ENCODE data around the gene HMSD.

HMSD gene

DNA sequence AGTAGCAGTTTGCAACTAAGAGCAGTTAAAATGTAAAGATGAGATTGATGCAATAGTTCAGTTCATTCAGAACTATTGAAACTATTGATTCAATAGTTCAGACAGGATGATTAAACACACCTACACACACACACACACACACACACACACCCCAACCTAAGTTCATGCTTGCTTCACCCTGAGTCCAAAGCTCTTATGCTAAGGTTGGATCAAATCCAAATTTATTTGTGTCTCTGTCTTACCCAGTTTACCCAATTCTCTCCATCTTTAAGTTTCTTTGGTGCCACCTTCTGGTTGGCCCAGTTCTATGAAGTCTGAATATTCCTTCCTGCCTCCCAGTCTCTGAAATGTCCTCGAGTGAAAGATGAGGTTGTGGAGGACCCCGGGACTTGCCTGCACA, 25.9 kb downstream of the HMSD start:
- peak; percentile 54 for DNase-seq (ENCODE audit: low read depth)

DNA sequence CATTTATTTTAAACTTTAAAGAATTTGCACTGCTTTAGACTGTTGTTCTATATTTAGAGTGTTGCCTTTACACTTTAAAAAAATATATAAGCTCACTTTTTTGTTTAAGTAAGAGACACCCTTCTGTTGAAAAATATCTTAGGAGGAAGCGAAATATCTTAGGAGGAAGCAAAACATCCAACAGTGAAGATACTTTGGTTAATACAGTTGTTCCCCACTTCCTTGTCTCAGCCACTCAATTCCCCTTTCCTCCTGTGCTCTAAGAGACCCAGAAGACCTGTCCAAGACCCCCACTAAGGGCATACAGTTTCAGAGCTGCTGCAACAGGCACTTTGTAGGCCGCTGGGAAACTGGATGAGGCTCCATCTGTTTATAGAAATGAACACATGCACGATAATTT, 26.5 kb downstream of the HMSD start:
- TF ChIP-seq, protein P1, sequence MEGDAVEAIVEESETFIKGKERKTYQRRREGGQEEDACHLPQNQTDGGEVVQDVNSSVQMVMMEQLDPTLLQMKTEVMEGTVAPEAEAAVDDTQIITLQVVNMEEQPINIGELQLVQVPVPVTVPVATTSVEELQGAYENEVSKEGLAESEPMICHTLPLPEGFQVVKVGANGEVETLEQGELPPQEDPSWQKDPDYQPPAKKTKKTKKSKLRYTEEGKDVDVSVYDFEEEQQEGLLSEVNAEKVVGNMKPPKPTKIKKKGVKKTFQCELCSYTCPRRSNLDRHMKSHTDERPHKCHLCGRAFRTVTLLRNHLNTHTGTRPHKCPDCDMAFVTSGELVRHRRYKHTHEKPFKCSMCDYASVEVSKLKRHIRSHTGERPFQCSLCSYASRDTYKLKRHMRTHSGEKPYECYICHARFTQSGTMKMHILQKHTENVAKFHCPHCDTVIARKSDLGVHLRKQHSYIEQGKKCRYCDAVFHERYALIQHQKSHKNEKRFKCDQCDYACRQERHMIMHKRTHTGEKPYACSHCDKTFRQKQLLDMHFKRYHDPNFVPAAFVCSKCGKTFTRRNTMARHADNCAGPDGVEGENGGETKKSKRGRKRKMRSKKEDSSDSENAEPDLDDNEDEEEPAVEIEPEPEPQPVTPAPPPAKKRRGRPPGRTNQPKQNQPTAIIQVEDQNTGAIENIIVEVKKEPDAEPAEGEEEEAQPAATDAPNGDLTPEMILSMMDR (conservative IDR thresholded peaks at IDR 0.05; ENCODE audit: control insufficient read depth, insufficient read depth, low read depth, low read length): no peak
- H3K4me3 ChIP-seq (ENCODE audit: control insufficient read depth, low read depth, low read length): no peak overlapping the region
- no peak for DNase-seq (ENCODE audit: low read depth)

More for the DNA sequence above, 25.9 kb downstream of the HMSD start:
- no peak overlapping the region for H3K4me3 ChIP-seq (ENCODE audit: control insufficient read depth, low read depth, low read length)
- TF ChIP-seq, protein P1 (conservative IDR thresholded peaks at IDR 0.05; ENCODE audit: control insufficient read depth, insufficient read depth, low read depth, low read length): peak; percentile 38

DNA sequence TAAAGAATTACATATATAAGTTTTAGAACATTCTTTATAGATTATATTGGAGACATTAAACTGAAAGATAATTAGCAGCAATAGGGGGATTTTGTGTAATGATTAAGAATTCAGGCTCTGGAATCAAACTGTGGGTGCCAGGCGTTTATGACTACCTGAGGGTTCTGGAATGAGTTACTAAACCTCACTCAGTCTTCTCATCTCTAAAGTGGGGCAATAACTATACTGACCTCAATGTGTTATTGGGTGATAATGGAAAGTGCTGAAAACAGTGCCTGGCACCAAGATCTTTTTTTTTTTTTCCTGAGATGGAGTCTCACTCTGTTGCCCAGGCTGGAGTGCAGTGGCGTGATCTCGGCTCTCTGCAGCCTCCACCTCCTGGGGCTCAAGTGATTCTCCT, 27.9 kb downstream of the HMSD start:
- no peak overlapping the region for H3K4me3 ChIP-seq (ENCODE audit: control insufficient read depth, low read depth, low read length)
- no peak for DNase-seq (ENCODE audit: low read depth)
- TF ChIP-seq, protein P1 (conservative IDR thresholded peaks at IDR 0.05; ENCODE audit: control insufficient read depth, insufficient read depth, low read depth, low read length): no peak

DNA sequence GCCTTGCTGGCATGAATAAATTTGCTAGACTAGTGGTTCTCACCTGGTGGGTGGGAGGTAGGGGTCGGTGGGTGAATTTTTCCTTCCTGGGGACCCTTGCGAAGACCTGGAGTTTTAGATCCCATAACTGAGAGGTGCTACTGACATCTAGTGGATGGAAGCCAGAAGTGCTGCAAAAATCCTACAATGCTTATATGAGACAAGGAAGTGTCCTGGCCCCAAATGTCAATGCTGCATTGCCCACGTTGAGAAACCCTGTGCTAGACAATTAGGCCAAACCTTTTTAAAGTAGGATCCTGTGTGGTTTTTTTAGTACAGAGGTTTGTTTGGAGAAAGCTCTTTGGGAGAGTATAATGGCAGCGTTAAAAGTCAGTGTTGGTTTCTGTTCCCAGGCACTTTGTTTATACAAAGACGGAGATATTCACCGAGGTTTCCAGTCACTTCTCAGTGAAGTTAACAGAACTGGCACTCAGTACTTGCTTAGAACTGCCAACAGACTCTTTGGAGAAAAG, 30.4 kb downstream of the HMSD start:
- TF ChIP-seq, protein P1 (conservative IDR thresholded peaks at IDR 0.05; ENCODE audit: control insufficient read depth, insufficient read depth, low read depth, low read length): peak; percentile 96
- peak overlapping the region; percentile 16 for H3K4me3 ChIP-seq (ENCODE audit: control insufficient read depth, low read depth, low read length)
- peak; percentile 69 for DNase-seq (ENCODE audit: low read depth)

DNA sequence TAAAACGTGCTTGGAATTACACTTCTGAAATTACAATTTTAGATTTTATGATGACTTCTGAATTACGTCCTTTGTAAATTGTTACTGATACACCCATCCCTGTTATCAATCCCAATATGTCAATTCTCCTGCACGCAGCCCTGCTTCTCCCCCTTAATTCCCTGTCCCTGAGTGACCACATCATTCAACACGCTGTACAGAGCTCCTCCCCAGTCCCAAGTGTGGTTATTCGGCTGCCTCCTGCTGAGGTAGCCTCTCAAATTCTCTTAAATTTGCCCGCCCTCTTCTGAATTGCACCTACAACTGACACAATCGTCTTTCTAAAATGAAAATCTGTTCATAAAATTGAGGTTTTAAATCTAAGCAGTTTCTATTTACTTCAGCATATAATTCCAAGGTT, 30.9 kb downstream of the HMSD start:
- peak overlapping the region; percentile 16 for H3K4me3 ChIP-seq (ENCODE audit: control insufficient read depth, low read depth, low read length)
- TF ChIP-seq, protein P1 (conservative IDR thresholded peaks at IDR 0.05; ENCODE audit: control insufficient read depth, insufficient read depth, low read depth, low read length): no peak
- DNase-seq (ENCODE audit: low read depth): no peak

DNA sequence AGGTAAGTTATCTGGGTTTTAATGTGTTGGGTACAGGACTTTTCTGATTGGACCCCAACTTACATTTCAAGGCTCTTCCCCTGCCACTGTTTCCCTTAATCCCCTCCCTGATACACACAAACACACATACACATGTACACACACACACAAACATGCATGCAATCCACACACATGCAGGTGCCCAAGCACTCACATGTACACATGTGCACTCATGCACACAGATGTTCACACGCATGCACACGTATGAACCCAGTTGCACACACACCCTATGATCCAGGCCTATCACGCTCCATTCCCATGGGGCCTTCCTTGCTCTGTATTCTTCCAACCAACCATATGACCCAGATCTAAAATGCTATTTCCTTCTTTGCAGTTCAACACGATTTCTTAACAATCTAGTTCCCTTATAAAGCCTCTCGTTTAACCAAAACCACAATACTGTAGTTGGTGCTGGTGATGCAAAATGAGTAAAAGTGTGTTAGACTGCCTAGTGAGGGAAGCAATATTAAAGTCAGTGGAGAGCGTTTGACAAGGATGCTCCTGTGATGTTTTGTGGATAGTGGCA, 31.9 kb downstream of the HMSD start:
- TF ChIP-seq, protein P1 (conservative IDR thresholded peaks at IDR 0.05; ENCODE audit: control insufficient read depth, insufficient read depth, low read depth, low read length): no peak
- no peak for DNase-seq (ENCODE audit: low read depth)
- no peak overlapping the region for H3K4me3 ChIP-seq (ENCODE audit: control insufficient read depth, low read depth, low read length)
